NCI-H460 (cell line): ENCODE results near the gene CEP19. TPM values are rescaled to one million over a fixed set of nuclear protein-coding genes. Genes with fewer than 3 reads are reported as not detected.

Experiments
- DNase-seq: peaks from one replicate; pipeline ENCODE4 v3.0.0-alpha.2; 2016; ENCODE audit warnings: low read depth; ENCODE audit errors: extremely low read depth
- total RNA-seq: library from RNA; depleted of rRNA; stranded (reverse); fragments of >200 nt; shearing (Covaris generic); gene quantifications from 2 replicates; pipeline ENCODE4 v1.2.3, GENCODE V29; 2014

The CEP19 gene
- total RNA-seq, 1 experiment from 2014 or later, result 3.7 TPM

GRCh38 chr3:196712514-196713413 is 714 bp upstream of the CEP19 start:
- peak; percentile 8 for DNase-seq

- peak; percentile 33 for DNase-seq
Observed at GRCh38 chr3:196708467-196708866, 3.6 kb downstream of the CEP19 start.

- DNase-seq, result no peak
Observed at GRCh38 chr3:196707566-196707965, 4.5 kb downstream of the CEP19 start.

- no peak for DNase-seq
Observed at GRCh38 chr3:196706731-196707130, 5.3 kb downstream of the CEP19 start.

- no peak for DNase-seq
Observed at GRCh38 chr3:196706327-196706726, 5.7 kb downstream of the CEP19 start.

GRCh38 chr3:196700801-196701200 is 11.2 kb downstream of the CEP19 start:
- no peak for DNase-seq

- no peak for DNase-seq
Observed at GRCh38 chr3:196699749-196700148, 12.3 kb downstream of the CEP19 start.

- DNase-seq, result no peak
Observed at GRCh38 chr3:196697270-196697669, 14.8 kb downstream of the CEP19 start.

- DNase-seq, result no peak
Observed at GRCh38 chr3:196695849-196696226, 16.2 kb downstream of the CEP19 start.

GRCh38 chr3:196694941-196695848 is 16.9 kb downstream of the CEP19 start:
- DNase-seq, result no peak

- DNase-seq, result no peak
Observed at GRCh38 chr3:196694202-196694638, 17.8 kb downstream of the CEP19 start.

GRCh38 chr3:196691386-196691785 is 20.7 kb downstream of the CEP19 start:
- DNase-seq, result no peak

- DNase-seq, result no peak
Observed at GRCh38 chr3:196689941-196690660, 21.9 kb downstream of the CEP19 start.

GRCh38 chr3:196688349-196688748 is 23.7 kb downstream of the CEP19 start:
- DNase-seq, result no peak

GRCh38 chr3:196686436-196686835 is 25.6 kb downstream of the CEP19 start:
- DNase-seq, result no peak

- peak; percentile 44 for DNase-seq
Observed at GRCh38 chr3:196684548-196685407, 27.3 kb downstream of the CEP19 start.

GRCh38 chr3:196677931-196678330 is 34.1 kb downstream of the CEP19 start:
- no peak for DNase-seq

GRCh38 chr3:196677353-196677752 is 34.7 kb downstream of the CEP19 start:
- DNase-seq, result no peak

GRCh38 chr3:196673632-196674031 is 38.4 kb downstream of the CEP19 start:
- no peak for DNase-seq

GRCh38 chr3:196670339-196670738 is 41.7 kb downstream of the CEP19 start:
- DNase-seq, result no peak
